Activated CD4-positive, alpha-beta T cell treated with anti-CD3 and anti-CD28 coated beads, Interleukin-2, amount 50 U/mL, for 24 hours (primary cell): Measurements from ENCODE around the gene UHRF1.
"Not testable (repeated sequence)": the region's sequence is repeated elsewhere in the genome, so short reads cannot be mapped to it uniquely, and the experiment has no call there.

Experiments used
- DNase-seq, 2 donors: peaks; one replicate each; pipeline ENCODE4 v3.0.0-alpha.2; 2020; ENCODE audit warnings: low read depth in 1 of 2, low spot score in 1 of 2

Gene UHRF1

GRCh38 chr19:4970558-4971423, 61.5 kb downstream of the UHRF1 start:
- no peak for DNase-seq

GRCh38 chr19:4971424-4971793, 62.1 kb downstream of the UHRF1 start:
- no peak for DNase-seq

GRCh38 chr19:4971816-4972495, 62.7 kb downstream of the UHRF1 start:
- no peak for DNase-seq

GRCh38 chr19:4972509-4973230, 63.4 kb downstream of the UHRF1 start:
- DNase-seq = no peak

GRCh38 chr19:4974880-4975469, 65.7 kb downstream of the UHRF1 start:
- no peak for DNase-seq

GRCh38 chr19:4975601-4976000, 66.3 kb downstream of the UHRF1 start:
- DNase-seq = not testable (repeated sequence)

- no peak for DNase-seq
Observed at GRCh38 chr19:4976401-4977298, 67.3 kb downstream of the UHRF1 start.

- DNase-seq = no peak
Observed at GRCh38 chr19:4977299-4978174, 68.2 kb downstream of the UHRF1 start.

GRCh38 chr19:4979211-4979807, 70.0 kb downstream of the UHRF1 start:
- no peak for DNase-seq

- no peak for DNase-seq
Observed at GRCh38 chr19:4980067-4980466, 70.8 kb downstream of the UHRF1 start.

GRCh38 chr19:4980838-4981680, 71.8 kb downstream of the UHRF1 start:
- no peak for DNase-seq

GRCh38 chr19:4981681-4981958, 72.3 kb downstream of the UHRF1 start:
- no peak for DNase-seq

GRCh38 chr19:4983346-4984105, 74.2 kb downstream of the UHRF1 start:
- DNase-seq = no peak

GRCh38 chr19:4984106-4984380, 74.7 kb downstream of the UHRF1 start:
- no peak for DNase-seq

GRCh38 chr19:4984438-4984990, 75.2 kb downstream of the UHRF1 start:
- no peak for DNase-seq

- DNase-seq = no peak
Observed at GRCh38 chr19:4985551-4985991, 76.3 kb downstream of the UHRF1 start.

- no peak for DNase-seq
Observed at GRCh38 chr19:4986056-4986455, 76.8 kb downstream of the UHRF1 start.

GRCh38 chr19:4986471-4986891, 77.2 kb downstream of the UHRF1 start:
- DNase-seq = no peak
